ENCODE results near the gene COL15A1.

Gene COL15A1

GRCh38 chr9:98916660-98917059 lies 27.0 kb upstream of the COL15A1 start:
- DNase-seq (ENCODE audit: low read depth): no peak

GRCh38 chr9:98917746-98918487 lies 25.8 kb upstream of the COL15A1 start:
- DNase-seq (ENCODE audit: low read depth): no peak

- DNase-seq (ENCODE audit: low read depth): no peak
These were observed 22.0 kb upstream of the COL15A1 start for GRCh38 chr9:98921732-98922131.

- no peak for DNase-seq (ENCODE audit: low read depth)
These were observed 20.8 kb upstream of the COL15A1 start for GRCh38 chr9:98922721-98923435.

DNA sequence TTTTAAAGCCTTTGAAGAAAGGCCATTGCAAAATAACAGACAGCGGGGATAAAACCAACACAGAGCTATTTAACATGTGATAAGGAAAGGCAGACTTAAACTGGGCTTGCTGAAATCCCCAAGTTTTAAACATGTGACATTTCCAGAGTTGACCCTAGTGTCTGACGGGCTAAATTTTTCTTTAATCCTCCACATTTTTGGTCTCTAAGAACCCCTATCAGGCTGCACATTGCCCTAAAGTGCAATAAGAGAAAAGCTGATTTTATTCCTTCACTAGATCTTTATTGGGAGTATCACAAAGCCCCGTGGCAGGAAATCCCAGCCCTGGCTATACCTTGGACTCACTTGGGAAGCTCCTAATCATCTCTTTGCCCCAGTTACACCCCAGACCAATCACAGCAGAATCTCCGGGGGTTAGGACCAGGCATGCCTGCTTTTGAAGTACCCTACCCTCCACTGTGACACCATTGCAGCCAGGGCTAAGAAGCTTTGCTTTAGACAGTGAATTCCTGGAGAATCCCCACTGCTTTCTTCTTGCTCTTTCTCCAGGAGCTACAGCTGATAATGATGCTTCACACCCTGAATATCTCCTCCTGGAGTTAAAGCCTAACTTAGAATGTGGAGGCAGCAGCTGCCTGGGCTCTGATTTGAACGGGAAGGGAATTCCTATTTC lies 20.1 kb upstream of the COL15A1 start:
- no peak for DNase-seq (ENCODE audit: low read depth)

- no peak for DNase-seq (ENCODE audit: low read depth)
These were observed 18.5 kb upstream of the COL15A1 start for GRCh38 chr9:98924946-98925820.

DNA sequence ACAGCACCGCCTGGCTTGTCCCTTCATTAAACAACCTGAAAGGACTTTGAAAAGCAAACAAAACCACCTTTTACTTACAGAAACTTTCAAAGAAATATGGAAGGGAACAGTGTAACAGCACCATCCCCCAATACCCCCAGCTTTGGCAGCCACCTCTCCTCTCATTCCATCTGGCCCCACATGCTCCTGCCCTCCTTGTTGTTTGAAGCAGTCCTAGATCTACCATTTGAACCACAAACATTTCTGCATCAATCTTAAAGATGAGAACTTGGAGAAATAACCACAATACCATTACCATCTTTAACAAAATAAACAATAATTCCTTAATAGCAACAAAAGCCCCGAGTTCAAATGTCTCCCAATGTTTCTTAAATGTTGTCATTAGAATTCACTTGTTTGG lies 17.8 kb upstream of the COL15A1 start:
- no peak for DNase-seq (ENCODE audit: low read depth)

- DNase-seq (ENCODE audit: low read depth): no peak
These were observed 16.0 kb upstream of the COL15A1 start for GRCh38 chr9:98927724-98928123.

DNA sequence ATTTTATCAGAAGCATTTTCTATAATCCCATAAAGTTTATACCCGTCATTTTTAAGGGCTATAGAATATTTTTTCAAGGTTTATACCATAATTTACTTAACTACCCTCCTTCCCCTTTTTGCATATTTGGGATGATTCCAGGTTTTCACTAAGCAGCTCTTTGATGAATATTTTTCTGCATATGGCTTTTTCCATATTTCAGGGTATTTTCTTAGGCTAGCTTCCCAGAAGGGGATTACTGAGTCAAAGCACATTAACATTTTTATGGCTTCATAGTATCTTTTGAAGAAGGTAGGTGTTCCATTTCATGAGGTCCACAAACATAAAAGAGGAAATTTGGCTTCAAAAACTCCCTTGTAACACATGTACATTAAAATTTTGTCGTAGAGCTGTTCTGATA lies 14.6 kb upstream of the COL15A1 start:
- peak; percentile 59 for DNase-seq (ENCODE audit: low read depth)

DNA sequence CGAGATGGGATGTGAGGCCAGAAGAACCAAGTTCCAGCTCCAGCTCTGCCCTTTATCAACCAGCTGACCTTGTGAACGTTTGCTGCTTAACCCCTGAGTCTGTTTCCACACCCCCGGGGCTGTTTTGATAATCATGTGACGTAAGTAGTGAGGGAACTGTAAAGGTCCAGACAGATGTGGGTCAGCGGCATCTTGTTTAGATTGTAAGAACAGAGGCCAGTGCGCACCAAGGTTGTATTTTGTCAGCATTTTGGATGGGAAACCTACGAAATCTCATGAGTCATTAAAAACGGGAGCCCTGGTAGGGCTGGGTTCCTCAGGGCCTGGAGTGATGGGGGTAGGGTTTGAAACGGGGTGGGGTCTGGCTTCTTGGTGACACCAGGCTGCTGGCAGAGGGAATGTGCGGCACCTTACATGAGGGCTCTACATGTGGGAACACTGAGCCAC lies 13.8 kb upstream of the COL15A1 start:
- DNase-seq (ENCODE audit: low read depth): no peak

GRCh38 chr9:98930792-98931191 lies 12.9 kb upstream of the COL15A1 start:
- no peak for DNase-seq (ENCODE audit: low read depth)

GRCh38 chr9:98931600-98932389 lies 11.9 kb upstream of the COL15A1 start:
- no peak for DNase-seq (ENCODE audit: low read depth)

DNA sequence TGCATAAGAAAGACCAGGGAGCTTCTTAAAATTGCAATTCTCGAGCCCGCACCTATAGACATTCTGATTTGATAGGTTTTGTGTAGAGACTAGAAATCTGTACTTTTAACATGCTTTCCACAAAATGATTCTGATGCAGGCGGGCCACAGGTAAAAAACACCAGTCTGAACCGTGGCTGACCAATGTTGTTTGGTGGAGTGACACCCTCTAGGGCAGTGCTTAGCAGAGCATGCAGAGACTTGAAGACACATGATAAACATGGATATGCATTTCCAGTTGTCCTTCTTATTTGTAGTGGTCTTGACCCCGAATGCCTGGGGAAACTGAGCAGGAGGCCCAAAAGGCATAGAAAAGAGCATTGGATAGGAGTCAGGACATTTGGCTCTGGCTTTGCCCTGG lies 10.5 kb upstream of the COL15A1 start:
- DNase-seq (ENCODE audit: low read depth): no peak

- DNase-seq (ENCODE audit: low read depth): no peak
These were observed 9.8 kb upstream of the COL15A1 start for GRCh38 chr9:98933890-98934289.

- no peak for DNase-seq (ENCODE audit: low read depth)
These were observed 8.6 kb upstream of the COL15A1 start for GRCh38 chr9:98935071-98935505.

- no peak for DNase-seq (ENCODE audit: low read depth)
These were observed 3.4 kb upstream of the COL15A1 start for GRCh38 chr9:98940276-98940675.

- DNase-seq (ENCODE audit: low read depth): no peak
These were observed 1.7 kb upstream of the COL15A1 start for GRCh38 chr9:98941946-98942523.

DNA sequence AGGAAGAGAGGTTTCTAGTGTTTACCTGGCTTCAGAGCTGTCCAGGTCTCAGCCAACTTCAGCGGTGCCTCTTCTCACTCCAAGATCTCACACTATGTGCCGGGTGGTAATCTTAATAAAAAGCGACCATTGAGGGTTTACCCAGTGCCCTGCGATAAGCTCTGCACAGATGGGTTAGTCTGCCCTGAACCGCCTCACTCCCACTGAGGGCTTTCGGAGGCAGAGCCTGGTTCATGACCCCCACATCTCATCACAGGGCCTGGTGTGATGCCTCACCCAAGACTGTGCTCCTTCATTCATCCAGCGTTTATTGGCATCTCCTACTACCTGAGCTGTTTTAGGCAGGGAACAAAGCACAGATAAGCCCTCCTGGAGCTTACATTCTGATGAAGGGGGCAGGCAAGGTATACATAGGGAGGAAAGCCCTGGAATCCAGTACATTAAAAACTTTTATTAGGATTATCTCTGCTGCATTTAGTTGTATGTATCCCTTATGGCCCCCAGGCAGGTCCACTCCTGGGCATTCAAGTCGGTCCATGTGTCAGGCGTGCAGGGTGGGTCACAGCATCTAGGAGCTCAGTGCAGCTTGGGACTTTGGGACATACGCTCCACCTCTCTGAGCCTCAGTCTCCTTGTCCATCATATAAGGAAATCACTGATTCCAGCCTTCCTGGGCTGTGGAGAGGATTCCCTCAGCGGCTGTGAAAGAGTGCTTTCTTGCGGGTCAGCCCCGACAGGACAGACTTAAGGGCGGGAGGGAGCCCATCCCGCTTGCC lies 613 bp upstream of the COL15A1 start:
- no peak for DNase-seq (ENCODE audit: low read depth)

DNA sequence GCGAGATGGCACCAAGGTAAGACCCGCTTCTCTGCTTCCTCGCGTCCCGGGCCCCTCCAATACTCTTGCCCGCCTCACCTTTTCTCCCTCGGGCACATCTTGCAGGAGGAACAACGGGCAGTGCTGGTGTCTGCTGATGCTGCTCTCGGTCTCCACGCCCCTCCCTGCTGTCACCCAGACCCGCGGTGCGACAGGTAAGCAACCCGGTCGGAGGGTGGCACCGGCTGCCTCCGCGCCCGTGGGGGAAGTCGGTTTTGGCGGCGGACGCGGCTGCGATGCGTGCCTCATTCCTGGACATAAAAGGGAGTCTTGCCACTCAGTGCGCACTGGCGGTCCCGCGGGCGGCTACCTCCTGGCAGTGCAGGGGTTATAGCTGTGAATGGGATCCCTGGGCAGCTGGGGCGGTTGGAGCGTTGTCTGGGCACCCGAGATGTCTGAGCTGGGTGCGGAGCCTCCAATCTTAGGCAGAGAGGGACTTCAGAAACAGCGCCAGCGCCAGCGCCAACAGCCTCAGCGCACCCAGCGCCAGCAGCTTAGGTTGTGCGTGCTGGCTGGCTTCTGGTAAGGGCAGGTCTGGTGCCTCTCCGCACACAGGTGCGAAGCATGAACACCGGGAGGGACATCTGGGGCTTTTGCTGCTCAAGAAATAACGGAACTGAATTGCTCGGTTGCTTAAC lies 488 bp downstream of the COL15A1 start:
- no peak for DNase-seq (ENCODE audit: low read depth)

GRCh38 chr9:98944734-98945074 lies 997 bp downstream of the COL15A1 start:
- no peak for DNase-seq (ENCODE audit: low read depth)

Data from stromal cell of bone marrow (primary cell).